Fibroblast of upper back skin (primary cell): ENCODE measurements around the gene SH3RF3.

Experiments
- DNase-seq: peaks from one replicate; pipeline ENCODE4 v3.0.0-alpha.2; 2013

Gene SH3RF3

DNA sequence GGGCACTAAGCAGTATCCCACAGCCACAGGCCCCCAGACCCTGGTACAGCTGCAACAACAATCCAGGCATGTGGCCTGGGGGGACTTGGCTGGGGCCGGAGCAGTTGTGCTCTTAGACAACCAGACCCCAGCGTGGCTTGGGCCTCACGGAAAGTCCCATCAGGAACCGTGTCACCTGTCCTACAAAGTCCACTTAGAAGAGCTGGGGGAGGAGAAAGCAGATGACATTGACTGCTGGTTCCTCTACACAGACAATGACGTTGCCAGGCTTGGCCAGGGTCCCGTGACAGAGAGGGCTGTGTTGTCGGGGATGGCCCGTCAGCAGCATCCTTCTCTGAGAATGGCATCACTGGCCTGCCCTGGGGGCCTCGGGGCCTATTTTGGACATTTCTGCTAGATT is 360.3 kb downstream of the SH3RF3 start:
- DNase-seq: no peak

GRCh38 chr2:109493176-109493935 is 364.4 kb downstream of the SH3RF3 start:
- DNase-seq: no peak

- DNase-seq: no peak
Measured at GRCh38 chr2:109494351-109494750, 365.3 kb downstream of the SH3RF3 start.

DNA sequence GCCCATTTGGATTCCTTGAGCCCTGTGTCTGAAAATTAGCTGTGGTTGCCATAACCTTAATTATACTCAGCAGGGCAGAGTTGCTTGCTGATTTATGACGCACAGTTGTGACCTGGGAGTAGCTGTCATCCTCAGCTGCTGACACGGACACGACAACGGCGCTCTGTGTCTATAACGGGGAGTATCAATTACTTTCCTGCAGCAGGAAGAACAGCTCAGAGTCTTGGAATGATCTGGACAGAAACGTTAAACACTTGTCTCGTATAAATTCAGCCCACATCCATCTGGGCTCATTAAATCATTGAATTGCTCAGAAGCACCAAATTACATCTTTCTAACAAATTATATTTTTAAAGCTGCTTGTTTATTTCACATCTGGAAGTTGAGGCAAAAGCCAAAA is 368.5 kb downstream of the SH3RF3 start:
- DNase-seq: peak; percentile 71

DNA sequence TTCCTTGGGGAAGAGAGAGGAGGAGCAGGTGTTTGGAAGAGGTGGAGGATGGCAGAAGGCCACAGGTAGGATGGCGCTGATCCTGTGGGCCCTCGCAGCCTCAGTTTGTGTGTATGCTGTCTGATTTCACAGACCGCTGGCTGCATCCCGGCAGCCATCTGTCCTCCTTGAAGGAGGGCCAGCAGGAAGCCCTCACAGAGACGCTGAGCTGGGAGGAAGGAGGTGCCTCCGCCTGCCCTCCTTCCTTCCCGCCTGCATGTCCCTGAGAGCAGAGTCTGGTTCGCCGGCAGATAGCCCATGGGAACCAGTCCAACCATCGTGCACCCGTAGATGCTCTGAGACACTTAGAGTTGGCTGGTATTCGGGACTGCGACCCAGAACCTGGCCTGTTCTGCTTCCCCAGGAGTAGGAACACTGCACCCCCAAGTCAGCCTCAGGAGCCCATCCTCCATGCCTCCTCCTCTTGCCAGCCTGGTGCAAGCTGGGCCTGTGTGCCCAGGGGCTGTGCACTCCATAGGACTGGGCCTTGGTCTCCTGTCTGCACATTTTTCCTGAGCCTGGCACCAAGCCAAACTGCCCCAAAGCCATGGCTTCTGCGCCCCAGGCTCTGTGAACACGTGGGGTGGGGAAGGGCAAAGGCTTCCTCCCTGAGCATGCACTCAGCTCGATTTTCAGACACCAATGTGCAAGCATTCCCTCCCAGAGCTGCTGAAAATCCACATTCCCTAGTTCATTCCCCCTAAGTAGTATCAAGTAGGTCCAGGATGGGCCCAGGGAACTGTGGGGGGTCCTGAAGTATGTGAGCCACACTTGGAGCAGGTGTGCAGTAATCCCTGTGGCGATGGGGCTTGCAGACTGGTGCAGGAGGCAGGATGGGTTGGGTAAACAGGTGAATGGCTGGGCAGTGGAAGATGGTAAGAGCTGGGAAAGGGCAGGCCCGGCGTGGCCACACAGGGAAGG is 369.2 kb downstream of the SH3RF3 start:
- no peak for DNase-seq

GRCh38 chr2:109498906-109499305 is 369.9 kb downstream of the SH3RF3 start:
- no peak for DNase-seq

DNA sequence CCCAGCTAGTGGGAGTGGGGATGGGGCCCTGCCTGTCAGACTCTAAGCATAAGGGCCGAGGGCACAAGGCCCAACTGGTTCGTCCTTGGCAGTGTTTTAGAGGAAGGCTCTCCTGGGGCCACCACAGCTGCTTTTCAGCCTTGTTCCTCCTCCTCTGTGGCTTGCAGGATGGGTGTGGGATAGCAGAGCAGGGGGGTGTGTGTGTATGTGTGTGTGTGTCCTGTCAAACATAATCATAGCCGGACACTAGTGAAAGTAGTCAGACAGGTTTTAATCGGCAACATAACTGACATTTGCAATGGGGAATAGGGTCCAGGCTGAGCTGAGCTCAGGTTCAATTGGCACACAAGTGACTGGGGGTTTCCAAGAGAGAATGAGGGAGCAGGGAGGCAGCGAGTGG is 370.6 kb downstream of the SH3RF3 start:
- DNase-seq: no peak

- no peak for DNase-seq
Measured at GRCh38 chr2:109500910-109501309, 371.9 kb downstream of the SH3RF3 start.

GRCh38 chr2:109501461-109501860 is 372.5 kb downstream of the SH3RF3 start:
- DNase-seq: no peak

DNA sequence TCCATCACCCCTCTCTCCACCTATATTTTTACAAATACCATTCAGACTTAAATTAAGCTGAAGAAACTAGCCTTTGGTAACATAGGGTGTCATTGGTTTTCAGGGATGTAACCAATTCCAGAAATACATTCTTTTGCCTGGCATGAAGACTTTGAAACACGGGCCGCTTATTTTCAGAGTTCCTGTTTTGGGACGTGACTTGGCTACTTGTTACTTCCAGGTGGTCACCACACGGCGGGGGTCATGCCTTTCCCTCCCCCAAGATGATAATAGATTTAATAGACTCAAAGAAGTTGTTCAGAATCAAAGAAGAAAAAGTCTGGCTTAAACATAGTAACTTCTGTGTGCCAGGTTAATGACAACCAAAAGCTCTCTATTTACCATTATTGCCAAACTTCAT is 374.2 kb downstream of the SH3RF3 start:
- DNase-seq: no peak

DNA sequence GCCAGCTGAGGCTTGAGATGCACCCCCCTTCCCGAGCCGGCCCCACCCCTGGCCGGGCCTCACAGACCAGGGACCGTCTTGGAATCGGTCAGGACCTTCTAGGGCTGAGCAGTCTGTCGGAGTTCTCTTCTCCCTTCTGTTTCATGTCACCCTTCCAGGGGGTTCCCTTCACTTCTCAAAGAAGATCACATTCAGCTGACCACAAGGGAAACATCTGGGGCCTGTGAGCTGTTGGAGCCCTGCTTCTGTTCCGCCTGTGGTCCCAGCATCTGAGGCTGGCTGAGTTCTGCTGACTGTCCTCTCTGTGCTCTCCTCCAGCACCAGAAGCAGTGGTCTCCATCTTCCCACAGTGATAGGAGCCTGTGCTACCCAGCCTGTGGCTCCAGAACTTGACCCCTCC is 378.2 kb downstream of the SH3RF3 start:
- no peak for DNase-seq

DNA sequence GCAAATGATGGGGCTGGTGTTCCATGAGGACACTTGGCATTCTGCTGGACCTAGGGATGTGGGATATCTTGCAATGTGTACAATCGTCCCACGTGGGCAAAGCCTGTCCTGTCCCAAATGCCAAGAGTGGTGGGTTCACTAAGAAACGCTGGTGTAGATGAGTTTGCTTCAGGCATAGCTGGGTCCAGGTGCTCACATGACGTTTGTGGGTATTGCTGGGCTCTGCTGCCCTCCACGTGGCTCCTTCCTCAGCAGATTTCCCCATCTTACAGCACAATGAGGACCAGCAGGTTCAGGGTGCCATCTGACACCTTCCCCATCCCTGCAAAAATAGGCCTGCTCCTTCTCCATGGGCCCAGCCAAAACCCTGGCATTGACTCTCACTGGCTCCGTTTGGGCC is 378.8 kb downstream of the SH3RF3 start:
- DNase-seq: no peak

- DNase-seq: no peak
Measured at GRCh38 chr2:109508556-109508955, 379.6 kb downstream of the SH3RF3 start.

GRCh38 chr2:109510136-109511028 is 381.4 kb downstream of the SH3RF3 start:
- DNase-seq: peak; percentile 75

GRCh38 chr2:109511168-109511567 is 382.2 kb downstream of the SH3RF3 start:
- no peak for DNase-seq

- DNase-seq: no peak
Measured at GRCh38 chr2:109512076-109512475, 383.1 kb downstream of the SH3RF3 start.

DNA sequence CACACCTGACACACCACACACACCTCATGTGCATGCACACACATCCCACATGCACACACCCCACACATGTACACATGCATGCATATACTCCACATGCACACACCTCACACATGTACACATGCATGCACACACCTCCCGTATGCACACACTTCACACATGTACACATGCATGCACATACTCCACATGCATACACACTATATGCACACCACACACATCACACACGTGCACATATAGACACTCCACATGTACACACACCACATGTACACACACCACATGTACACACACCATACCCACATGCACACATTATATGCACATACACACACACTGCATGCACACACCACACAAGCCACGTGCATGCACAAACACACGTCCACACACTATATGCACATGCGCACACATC is 384.2 kb downstream of the SH3RF3 start:
- no peak for DNase-seq

- DNase-seq: peak; percentile 92
Measured at GRCh38 chr2:109513749-109514588, 385.0 kb downstream of the SH3RF3 start.

DNA sequence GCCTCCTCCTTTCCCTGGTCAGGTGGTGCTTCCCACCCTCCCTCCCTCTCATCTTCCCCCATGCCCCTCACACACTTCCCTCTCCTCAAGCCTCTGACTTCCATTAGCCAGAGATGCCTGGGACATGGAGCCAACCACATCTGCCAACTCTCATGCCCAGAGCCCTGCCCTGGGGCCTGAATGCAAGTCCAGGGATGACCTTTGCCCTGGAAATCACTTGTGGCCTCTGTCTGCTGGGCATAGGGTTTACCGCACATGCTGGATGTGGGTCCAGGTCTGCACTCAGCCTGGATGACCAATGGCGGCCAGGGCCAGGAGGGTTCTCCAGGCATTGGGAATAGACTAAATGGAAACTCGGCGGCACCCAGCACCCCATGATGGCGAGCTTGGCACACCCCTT is 385.9 kb downstream of the SH3RF3 start:
- no peak for DNase-seq

GRCh38 chr2:109516445-109517117 is 387.6 kb downstream of the SH3RF3 start:
- peak; percentile 20 for DNase-seq

GRCh38 chr2:109517118-109517889 is 388.3 kb downstream of the SH3RF3 start:
- DNase-seq: no peak
